Stimulated activated CD8-positive, alpha-beta memory T cell treated with anti-CD3 and anti-CD28 coated beads, Interleukin-15, amount 100 ng/mL, for 1 hour (primary cell): Measurements from ENCODE around the gene NT5C2.
"Not testable (repeated sequence)": the region's sequence is repeated elsewhere in the genome, so short reads cannot be mapped to it uniquely, and the experiment has no call there.

ENCODE experiments used
- DNase-seq: peaks from one replicate; pipeline ENCODE4 v3.0.0-alpha.2; 2020; ENCODE audit warnings: low read depth

NT5C2 gene

GRCh38 chr10:103083977-103084320, 109.1 kb downstream of the NT5C2 start:
- DNase-seq, result no peak

- no peak for DNase-seq
Measured at GRCh38 chr10:103083266-103083976, 109.7 kb downstream of the NT5C2 start.

- DNase-seq, result no peak
Measured at GRCh38 chr10:103082683-103083082, 110.4 kb downstream of the NT5C2 start.

- DNase-seq, result no peak
Measured at GRCh38 chr10:103080891-103081581, 112.0 kb downstream of the NT5C2 start.

- DNase-seq, result no peak
Measured at GRCh38 chr10:103079946-103080345, 113.1 kb downstream of the NT5C2 start.

- DNase-seq, result no peak
Measured at GRCh38 chr10:103079100-103079499, 114.0 kb downstream of the NT5C2 start.

- no peak for DNase-seq
Measured at GRCh38 chr10:103078676-103079075, 114.4 kb downstream of the NT5C2 start.

- no peak for DNase-seq
Measured at GRCh38 chr10:103078309-103078615, 114.8 kb downstream of the NT5C2 start.

- no peak for DNase-seq
Measured at GRCh38 chr10:103077491-103078308, 115.4 kb downstream of the NT5C2 start.

GRCh38 chr10:103077020-103077419, 116.1 kb downstream of the NT5C2 start:
- DNase-seq, result no peak

- DNase-seq, result no peak
Measured at GRCh38 chr10:103072891-103073290, 120.2 kb downstream of the NT5C2 start.

GRCh38 chr10:103072276-103072675, 120.8 kb downstream of the NT5C2 start:
- no peak for DNase-seq

GRCh38 chr10:103069453-103070331, 123.4 kb downstream of the NT5C2 start:
- DNase-seq, result peak; percentile 45

GRCh38 chr10:103067956-103068355, 125.1 kb downstream of the NT5C2 start:
- no peak for DNase-seq

- no peak for DNase-seq
Measured at GRCh38 chr10:103067484-103067883, 125.6 kb downstream of the NT5C2 start.

- not testable (repeated sequence) for DNase-seq
Measured at GRCh38 chr10:103067099-103067477, 126.0 kb downstream of the NT5C2 start.

GRCh38 chr10:103066141-103067098, 126.7 kb downstream of the NT5C2 start:
- DNase-seq, result no peak

GRCh38 chr10:103064956-103065355, 128.1 kb downstream of the NT5C2 start:
- no peak for DNase-seq

GRCh38 chr10:103062854-103063590, 130.1 kb downstream of the NT5C2 start:
- DNase-seq, result no peak

GRCh38 chr10:103060575-103060974, 132.5 kb downstream of the NT5C2 start:
- no peak for DNase-seq
